RWPE2 (cell line): ENCODE measurements around the gene ARFGEF2.

Experiments
- ATAC-seq: fragments of 200-7000 bp; cut with Tn5 transposase; 3 replicates; pipeline ENCODE4 v1.9.1; 2021; ENCODE audit warnings: low read depth
- DNase-seq: peaks from one replicate; pipeline ENCODE4 v3.0.0-alpha.2; 2020; ENCODE audit warnings: low spot score
- H3K27ac ChIP-seq: fragments of 450-650 bp; 2 replicates; pipeline ENCODE4 v1.5.1; 2017; ENCODE audit warnings: mild to moderate bottlenecking; ENCODE audit not compliant: poor library complexity, severe bottlenecking
- H3K27me3 ChIP-seq: fragments of 250-450 bp; sonication (Bioruptor Pico); 2 replicates; pipeline ENCODE4 v1.5.1; 2021; ENCODE audit warnings: mild to moderate bottlenecking, moderate library complexity; ENCODE audit not compliant: insufficient read depth, poor library complexity, severe bottlenecking
- H3K36me3 ChIP-seq: fragments of 250-450 bp; sonication (Bioruptor Pico); 2 replicates; pipeline ENCODE4 v1.5.1; 2020; ENCODE audit warnings: low read depth, mild to moderate bottlenecking, moderate library complexity
- H3K4me1 ChIP-seq: fragments of 250-450 bp; sonication (Bioruptor Pico); 2 replicates; pipeline ENCODE4 v1.5.1; 2021; ENCODE audit warnings: mild to moderate bottlenecking, moderate library complexity; ENCODE audit not compliant: insufficient read depth, poor library complexity, severe bottlenecking
- H3K4me3 ChIP-seq: fragments of 250-450 bp; sonication (Bioruptor Pico); 2 replicates; pipeline ENCODE4 v1.5.1; 2021; ENCODE audit warnings: mild to moderate bottlenecking, moderate library complexity; ENCODE audit not compliant: severe bottlenecking
- H3K9me3 ChIP-seq: fragments of 250-450 bp; sonication (Bioruptor Pico); 2 replicates; pipeline ENCODE4 v1.5.1; 2021; ENCODE audit warnings: mild to moderate bottlenecking, moderate library complexity; ENCODE audit not compliant: severe bottlenecking
- CTCF ChIP-seq: fragments of 450-650 bp; IDR thresholded peaks from one replicate; pipeline ENCODE4 v1.5.1; 2017; ENCODE audit warnings: mild to moderate bottlenecking, moderate library complexity; ENCODE audit not compliant: poor library complexity, severe bottlenecking

Gene ARFGEF2

GRCh38 chr20:48909910-48910309 lies 11.6 kb upstream of the ARFGEF2 start:
- no peak overlapping the region for H3K27ac ChIP-seq
- no peak overlapping the region for H3K4me3 ChIP-seq
- H3K9me3 ChIP-seq, result no peaks in the 10 kb centered on the region
- no peak for DNase-seq
- no peaks in the 10 kb centered on the region for H3K4me1 ChIP-seq
- no peak for ATAC-seq
- TF ChIP-seq CTCF, result no peak
- no peaks in the 10 kb centered on the region for H3K36me3 ChIP-seq
- H3K27me3 ChIP-seq, result no peaks in the 10 kb centered on the region

DNA sequence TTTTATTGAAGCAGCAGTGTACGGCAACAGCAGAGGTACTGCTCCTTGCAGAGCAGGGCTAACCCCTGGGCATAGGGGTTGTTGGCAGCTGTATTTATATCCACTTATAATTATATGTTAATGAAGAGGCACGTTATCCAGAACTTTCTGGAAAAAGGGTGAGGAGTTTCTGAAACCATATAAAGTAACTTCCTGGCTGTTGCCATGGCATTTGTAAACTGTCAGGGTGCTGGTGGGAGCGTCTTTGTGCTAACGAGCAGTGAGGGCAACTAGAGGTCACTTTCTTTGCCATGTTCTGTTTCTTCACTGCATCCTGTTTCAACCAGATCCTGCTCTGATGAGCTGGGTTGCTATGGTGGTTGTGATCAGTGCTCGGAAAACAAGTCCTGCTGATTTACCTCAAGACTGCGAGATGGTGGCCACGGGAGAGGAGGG lies 11.1 kb upstream of the ARFGEF2 start:
- DNase-seq, result no peak
- H3K9me3 ChIP-seq, result no peaks in the 10 kb centered on the region
- no peaks in the 10 kb centered on the region for H3K27me3 ChIP-seq
- no peak for TF ChIP-seq CTCF
- H3K4me1 ChIP-seq, result no peaks in the 10 kb centered on the region
- no peaks in the 10 kb centered on the region for H3K36me3 ChIP-seq
- H3K27ac ChIP-seq, result no peak overlapping the region
- H3K4me3 ChIP-seq, result no peak overlapping the region
- ATAC-seq, result no peak

DNA sequence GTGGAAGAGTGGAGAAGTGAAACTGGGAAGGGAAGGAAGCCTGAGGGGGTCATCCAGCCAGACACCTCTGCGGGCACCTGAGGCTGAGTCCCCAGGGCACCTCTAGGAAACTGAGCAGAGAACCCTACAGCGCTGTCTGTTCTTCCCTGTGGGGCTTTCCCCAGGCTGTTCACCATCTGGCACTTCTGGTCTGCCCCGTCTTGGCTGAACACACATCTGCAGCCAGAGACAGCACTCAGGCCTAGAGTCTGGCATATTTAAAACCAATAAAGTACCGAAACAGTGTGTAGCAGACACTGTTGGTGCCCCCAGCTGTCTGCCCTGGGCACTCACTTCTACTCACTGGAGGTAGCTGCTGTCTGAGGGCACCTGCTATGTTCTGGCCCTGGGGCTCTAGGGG lies 9.4 kb upstream of the ARFGEF2 start:
- Histone ChIP-seq H3K4me1 (no peaks in the 10 kb centered on the region), H3K27ac (no peak overlapping the region), H3K27me3 (no peaks in the 10 kb centered on the region), H3K36me3 (no peaks in the 10 kb centered on the region), H3K9me3 (no peaks in the 10 kb centered on the region), H3K4me3 (no peak overlapping the region)
- DNase-seq (no peak), ATAC-seq (no peak)
- TF ChIP-seq CTCF, result no peak

DNA sequence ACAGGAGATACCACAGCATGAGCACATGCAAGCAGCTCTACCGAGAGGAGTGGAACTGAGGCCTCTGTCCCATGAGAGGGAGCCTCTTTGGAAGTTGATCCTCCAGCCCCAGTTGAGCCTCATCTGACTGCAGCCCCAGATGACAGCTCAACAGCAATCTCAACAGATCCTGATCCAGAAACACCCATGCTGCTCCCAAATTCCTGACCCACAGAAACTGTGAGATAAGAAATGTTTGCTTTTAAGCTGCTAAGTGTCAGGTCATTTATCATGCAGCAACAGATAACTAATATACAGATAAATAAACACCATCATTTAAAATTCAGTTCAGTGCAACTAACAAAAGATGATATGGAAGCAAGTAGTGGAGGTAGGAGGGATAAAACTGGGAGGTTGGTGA lies 4.8 kb upstream of the ARFGEF2 start:
- DNase-seq, result no peak
- no peak for TF ChIP-seq CTCF
- H3K27me3 ChIP-seq, result no peaks in the 10 kb centered on the region
- H3K9me3 ChIP-seq, result no peaks in the 10 kb centered on the region
- H3K4me1 ChIP-seq, result peaks cover 3% of the 10 kb centered on the region
- no peak for ATAC-seq
- no peaks in the 10 kb centered on the region for H3K36me3 ChIP-seq
- H3K4me3 ChIP-seq, result no peak overlapping the region
- H3K27ac ChIP-seq, result no peak overlapping the region

- no peak for TF ChIP-seq CTCF
- Histone ChIP-seq H3K36me3 (0 out of 2 replicates have a peak, but pooled peaks cover 5% of the 10 kb centered on the region), H3K27ac (no peak overlapping the region), H3K4me3 (no peak overlapping the region), H3K4me1 (peaks cover 21% of the 10 kb centered on the region), H3K27me3 (no peaks in the 10 kb centered on the region), H3K9me3 (no peaks in the 10 kb centered on the region)
- DNase-seq (no peak), ATAC-seq (no peak)
Measured at GRCh38 chr20:48919336-48919881, 2.1 kb upstream of the ARFGEF2 start.
